K562 (cell line): ENCODE data around the gene HEMK1. TPM values are rescaled to one million over a fixed set of nuclear protein-coding genes. Genes with fewer than 3 reads are reported as not detected.

Experiments used
- FOXM1 ChIP-seq, 2 experiments: fragments of 450-650 bp in 1 of 2; sonication (generic) in 1 of 2; formaldehyde crosslinking in 1 of 2; IDR thresholded peaks; 2 replicates each; pipeline versions ENCODE4 v1.6.1 to v1.9.0; 2017 to 2022; ENCODE audit warnings: low read depth in 2 of 2, mild to moderate bottlenecking in 2 of 2, missing genetic modification reagents in 1 of 2, moderate library complexity in 1 of 2
- GATAD2A ChIP-seq: fragments of 450-650 bp; IDR thresholded peaks from 2 replicates; pipeline ENCODE4 v1.6.1; 2017
- KAT8 ChIP-seq: fragments of 450-650 bp; IDR thresholded peaks from 2 replicates; pipeline ENCODE4 v1.6.1; 2016; ENCODE audit warnings: low read depth, mild to moderate bottlenecking
- MTA1 ChIP-seq: fragments of 450-650 bp; IDR thresholded peaks from 2 replicates; pipeline ENCODE4 v1.6.1; 2017; ENCODE audit warnings: borderline replicate concordance
- MXI1 ChIP-seq: IDR thresholded peaks from 2 replicates; pipeline ENCODE4 v1.6.1; 2011; ENCODE audit warnings: low read depth, mild to moderate bottlenecking, improper control_type of control experiment, low read length
- PHF21A ChIP-seq: fragments of 450-650 bp; IDR thresholded peaks from 2 replicates; pipeline ENCODE4 v1.6.1; 2017; ENCODE audit warnings: low read depth, borderline replicate concordance
- POU5F1 ChIP-seq: fragments of 150-350 bp; IDR thresholded peaks from 2 replicates; pipeline ENCODE4 v1.6.1; 2014; ENCODE audit warnings: borderline replicate concordance, low read length, low read depth, mild to moderate bottlenecking; ENCODE audit not compliant: partially characterized antibody
- SAP30 ChIP-seq: fragments of 200-600 bp; sonication (generic); IDR thresholded peaks from 2 replicates; pipeline ENCODE4 v1.6.1; 2012; ENCODE audit warnings: borderline replicate concordance, low read depth, mild to moderate bottlenecking, moderate library complexity, low read length, control low read depth, inconsistent platforms; ENCODE audit not compliant: insufficient read depth, poor library complexity, severe bottlenecking
- TSC22D4 ChIP-seq: fragments of 450-650 bp; IDR thresholded peaks from 2 replicates; pipeline ENCODE4 v1.6.1; 2016; ENCODE audit warnings: missing genetic modification characterization, missing biosample characterization, control low read depth
- ZNF3 ChIP-seq: fragments of 250-450 bp; sonication (Bioruptor Pico); IDR thresholded peaks from 2 replicates; pipeline ENCODE4 v1.5.0; 2021; ENCODE audit warnings: mild to moderate bottlenecking, moderate library complexity
- polyA plus RNA-seq, 8 experiments: library from polyadenylated mRNA; depleted of rRNA in 4 of 8; stranded (reverse) in 5 of 8; unstranded in 3 of 8; fragments of >200 nt; fragmentation: Nextera tagmentation in 2 of 8; fragmentation: Illumina TruSeq in 1 of 8; extraction: Ambion mirVana in 2 of 8; extraction: Trizol in 1 of 8; gene quantifications; 2 replicates each; pipeline versions ENCODE4 v1.2.1 to v1.2.3, GENCODE V29; 2011 to 2014; ENCODE audit warnings: inconsistent platforms in 1 of 8, missing spikeins in 1 of 8
- total RNA-seq, 7 experiments: library from RNA; depleted of rRNA in 6 of 7; stranded (reverse); fragments of >200 nt in 6 of 7; fragmentation: Illumina TruSeq in 2 of 7; extraction: Trizol in 2 of 7; gene quantifications; 2 replicates each; pipeline versions ENCODE4 v1.2.1 to v1.2.3, GENCODE V29; 2011 to 2021; ENCODE audit warnings: low replicate concordance in 1 of 7
- TF ChIP-seq, protein P1 (sequence below): fragments of 450-650 bp; IDR thresholded peaks from 2 replicates; pipeline ENCODE4 v1.7.1; 2018; ENCODE audit warnings: mild to moderate bottlenecking, low read depth; ENCODE audit not compliant: partially characterized antibody
- TF ChIP-seq, protein P2 (sequence below), 2 experiments: fragments of 450-650 bp in 1 of 2; IDR thresholded peaks; 2 replicates each; pipeline ENCODE4 v1.6.1; 2011 to 2017; ENCODE audit warnings: low read depth in 2 of 2, antibody characterized with exemption in 1 of 2, borderline replicate concordance in 1 of 2, low read length in 1 of 2, mild to moderate bottlenecking in 1 of 2, mixed read lengths in 1 of 2; ENCODE audit not compliant: control insufficient read depth in 1 of 2

The HEMK1 gene
- total and polyA plus RNA-seq, 9 of the 15 experiments (the other 6 are each of a cell fraction or from before 2014, with no cell fraction given), result 2.0 to 16.8 (median 11.4) TPM

DNA sequence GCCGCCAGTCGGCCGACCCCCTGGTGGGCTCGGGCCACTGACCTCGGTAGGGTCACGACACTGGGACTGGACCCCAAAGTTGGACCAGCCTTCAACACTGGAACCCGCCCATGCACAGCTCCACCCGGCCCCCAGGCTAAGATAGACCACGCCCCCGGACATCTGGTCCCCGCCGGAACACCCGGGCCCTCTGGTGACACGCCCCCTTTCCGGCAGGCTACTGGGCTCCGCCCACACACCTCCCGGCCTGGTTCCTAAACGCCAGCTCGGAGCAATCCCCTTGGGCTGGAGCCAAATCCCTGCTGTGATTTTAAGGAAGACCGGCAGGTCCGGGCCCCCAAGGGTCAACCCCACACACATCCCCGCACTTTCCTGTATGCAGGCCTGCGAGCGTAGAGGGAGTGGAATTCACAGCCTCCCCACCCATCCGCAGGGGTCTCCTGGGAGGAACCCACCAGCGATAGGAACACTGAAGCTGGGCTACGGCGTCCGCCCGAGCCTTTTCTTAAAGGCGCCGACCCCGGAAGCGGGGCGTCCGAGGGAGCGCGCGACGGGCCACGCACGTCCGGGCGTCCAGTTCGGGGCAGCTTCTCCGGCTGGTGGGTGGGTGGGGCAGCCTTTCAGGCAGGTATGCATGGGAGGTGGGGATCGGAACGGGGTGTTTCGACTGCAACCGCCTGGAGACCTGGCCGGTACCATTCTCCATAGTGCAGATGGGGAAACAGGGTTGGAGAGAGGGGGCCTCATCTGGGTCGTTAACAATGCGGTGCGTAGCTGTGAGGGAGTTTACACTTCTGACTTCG, at the start of gene HEMK1 (continued):
- TF ChIP-seq MTA1 (peak; percentile 92), SAP30 (peak; percentile 37), TSC22D4 (tag) (no peak), POU5F1 (no peak), PHF21A (peak; percentile 72; the same call in 1 of the 2 replicates), FOXM1 (IDR thresholded peaks at IDR 0.05; ENCODE audit: low read depth) (peak; percentile 59; the same call in 1 of the 2 replicates), FOXM1 (CRISPR knock-in tag; IDR thresholded peaks at IDR 0.05; ENCODE audit: low read depth) (no peak), MXI1 (no peak), ZNF3 (CRISPR knock-in tag) (no peak), KAT8 (no peak), GATAD2A (peak; percentile 75; the same call in 1 of the 2 replicates)
- TF ChIP-seq, protein P1, sequence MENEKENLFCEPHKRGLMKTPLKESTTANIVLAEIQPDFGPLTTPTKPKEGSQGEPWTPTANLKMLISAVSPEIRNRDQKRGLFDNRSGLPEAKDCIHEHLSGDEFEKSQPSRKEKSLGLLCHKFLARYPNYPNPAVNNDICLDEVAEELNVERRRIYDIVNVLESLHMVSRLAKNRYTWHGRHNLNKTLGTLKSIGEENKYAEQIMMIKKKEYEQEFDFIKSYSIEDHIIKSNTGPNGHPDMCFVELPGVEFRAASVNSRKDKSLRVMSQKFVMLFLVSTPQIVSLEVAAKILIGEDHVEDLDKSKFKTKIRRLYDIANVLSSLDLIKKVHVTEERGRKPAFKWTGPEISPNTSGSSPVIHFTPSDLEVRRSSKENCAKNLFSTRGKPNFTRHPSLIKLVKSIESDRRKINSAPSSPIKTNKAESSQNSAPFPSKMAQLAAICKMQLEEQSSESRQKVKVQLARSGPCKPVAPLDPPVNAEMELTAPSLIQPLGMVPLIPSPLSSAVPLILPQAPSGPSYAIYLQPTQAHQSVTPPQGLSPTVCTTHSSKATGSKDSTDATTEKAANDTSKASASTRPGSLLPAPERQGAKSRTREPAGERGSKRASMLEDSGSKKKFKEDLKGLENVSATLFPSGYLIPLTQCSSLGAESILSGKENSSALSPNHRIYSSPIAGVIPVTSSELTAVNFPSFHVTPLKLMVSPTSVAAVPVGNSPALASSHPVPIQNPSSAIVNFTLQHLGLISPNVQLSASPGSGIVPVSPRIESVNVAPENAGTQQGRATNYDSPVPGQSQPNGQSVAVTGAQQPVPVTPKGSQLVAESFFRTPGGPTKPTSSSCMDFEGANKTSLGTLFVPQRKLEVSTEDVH, result peak; percentile 91
- TF ChIP-seq, protein P2, sequence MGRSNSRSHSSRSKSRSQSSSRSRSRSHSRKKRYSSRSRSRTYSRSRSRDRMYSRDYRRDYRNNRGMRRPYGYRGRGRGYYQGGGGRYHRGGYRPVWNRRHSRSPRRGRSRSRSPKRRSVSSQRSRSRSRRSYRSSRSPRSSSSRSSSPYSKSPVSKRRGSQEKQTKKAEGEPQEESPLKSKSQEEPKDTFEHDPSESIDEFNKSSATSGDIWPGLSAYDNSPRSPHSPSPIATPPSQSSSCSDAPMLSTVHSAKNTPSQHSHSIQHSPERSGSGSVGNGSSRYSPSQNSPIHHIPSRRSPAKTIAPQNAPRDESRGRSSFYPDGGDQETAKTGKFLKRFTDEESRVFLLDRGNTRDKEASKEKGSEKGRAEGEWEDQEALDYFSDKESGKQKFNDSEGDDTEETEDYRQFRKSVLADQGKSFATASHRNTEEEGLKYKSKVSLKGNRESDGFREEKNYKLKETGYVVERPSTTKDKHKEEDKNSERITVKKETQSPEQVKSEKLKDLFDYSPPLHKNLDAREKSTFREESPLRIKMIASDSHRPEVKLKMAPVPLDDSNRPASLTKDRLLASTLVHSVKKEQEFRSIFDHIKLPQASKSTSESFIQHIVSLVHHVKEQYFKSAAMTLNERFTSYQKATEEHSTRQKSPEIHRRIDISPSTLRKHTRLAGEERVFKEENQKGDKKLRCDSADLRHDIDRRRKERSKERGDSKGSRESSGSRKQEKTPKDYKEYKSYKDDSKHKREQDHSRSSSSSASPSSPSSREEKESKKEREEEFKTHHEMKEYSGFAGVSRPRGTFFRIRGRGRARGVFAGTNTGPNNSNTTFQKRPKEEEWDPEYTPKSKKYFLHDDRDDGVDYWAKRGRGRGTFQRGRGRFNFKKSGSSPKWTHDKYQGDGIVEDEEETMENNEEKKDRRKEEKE (IDR thresholded peaks at IDR 0.05; ENCODE audit: borderline replicate concordance in 1 of 2, control insufficient read depth in 1 of 2, low read depth in 2 of 2, low read length in 1 of 2), result peak in 1 of 2 experiments; percentile 89; a peak in 2 of 4 replicates
